ENCODE measurements around the gene EMP2.

EMP2 gene

DNA sequence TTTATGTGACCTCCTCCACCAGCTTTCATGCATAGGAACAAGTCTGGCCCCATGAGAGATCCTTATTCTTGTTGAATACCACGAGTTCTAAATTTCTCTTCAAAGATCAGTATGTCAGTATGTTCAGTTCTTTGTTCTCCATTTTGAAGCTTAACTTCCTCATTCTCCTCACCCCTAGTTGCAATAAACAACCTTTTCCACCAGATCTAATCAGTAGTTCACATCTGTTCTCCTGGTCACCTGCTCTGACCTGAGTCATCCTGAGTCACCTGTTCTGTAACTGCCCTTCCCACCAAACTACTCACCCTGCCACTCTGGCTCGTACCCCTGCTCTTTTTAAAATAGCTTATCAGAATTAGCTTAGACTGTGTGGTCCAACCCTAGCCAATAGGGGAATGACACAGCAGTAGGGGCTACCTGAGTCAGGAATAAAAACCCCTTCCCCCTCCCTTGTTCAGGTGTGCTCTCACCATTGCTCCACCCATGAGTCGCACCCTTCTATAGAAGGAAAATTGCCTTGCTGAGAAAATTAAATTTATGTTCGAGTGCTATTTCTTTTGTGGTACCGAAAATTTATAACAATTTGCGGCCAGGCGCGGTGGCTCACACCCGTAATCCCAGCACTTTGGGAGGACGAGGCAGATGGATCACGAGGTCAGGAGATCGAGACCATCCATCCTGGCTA is 94.6 kb downstream of the EMP2 start:
- DNase-seq (ENCODE audit: low spot score) = no peak

DNA sequence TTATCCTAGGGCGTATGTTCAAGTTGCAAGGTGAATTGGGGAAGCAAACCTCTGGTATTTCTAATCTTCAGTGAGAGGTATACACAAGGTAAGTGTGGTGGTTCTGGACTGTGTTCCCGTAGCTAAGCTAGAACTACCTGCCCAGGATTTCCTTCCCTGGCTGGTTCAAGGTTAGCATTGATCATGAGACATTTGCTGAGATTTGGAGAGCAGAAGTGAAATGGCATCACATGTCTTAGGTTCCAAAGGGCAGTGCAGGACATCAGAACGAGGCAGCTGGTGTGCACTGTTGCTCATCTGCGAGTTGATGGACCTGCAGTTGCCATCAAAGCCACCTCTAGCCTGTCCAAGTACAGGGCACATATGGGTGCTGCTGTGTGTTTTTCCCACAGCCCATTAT is 95.2 kb downstream of the EMP2 start:
- no peak for DNase-seq (ENCODE audit: low spot score)

DNA sequence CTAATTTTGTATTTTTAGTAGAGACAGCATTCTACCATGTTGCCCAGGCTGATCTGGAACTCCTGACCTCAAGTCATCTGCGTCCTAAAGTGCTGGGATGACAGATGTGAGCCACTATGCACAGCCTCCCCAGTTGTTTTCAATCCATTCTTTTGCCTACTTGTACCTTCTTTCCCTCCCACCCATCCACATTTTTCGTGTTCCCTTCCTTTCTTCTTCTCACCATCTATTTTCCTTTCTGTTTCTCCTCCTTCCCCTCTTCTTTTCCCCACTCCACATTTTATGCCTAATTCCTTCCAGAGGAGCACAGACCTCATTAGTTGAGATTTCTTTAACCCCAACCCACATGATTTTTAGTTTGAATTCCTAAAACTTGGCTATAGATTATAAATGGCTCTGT is 100.2 kb downstream of the EMP2 start:
- no peak for DNase-seq (ENCODE audit: low spot score)
